Nephron progenitor cell (in vitro differentiated cells): ENCODE data around the gene NDUFS5.
"Not testable (repeated sequence)": the region's sequence is repeated elsewhere in the genome, so short reads cannot be mapped to it uniquely, and the experiment has no call there.

Source experiments
- DNase-seq: peaks from one replicate; pipeline ENCODE4 v3.0.0; 2021
- H3K27ac Mint-ChIP-seq: 2 replicates; pipeline ENCODE4 v1.8.0; 2021; ENCODE audit warnings: mild to moderate bottlenecking, moderate library complexity, mixed read lengths
- H3K27me3 Mint-ChIP-seq: 2 replicates; pipeline ENCODE4 v1.8.0; 2021; ENCODE audit warnings: mild to moderate bottlenecking, low read depth, mixed read lengths; ENCODE audit not compliant: poor library complexity
- H3K36me3 Mint-ChIP-seq: 2 replicates; pipeline ENCODE4 v1.8.0; 2021; ENCODE audit warnings: low read depth, mixed read lengths
- H3K4me1 Mint-ChIP-seq: 2 replicates; pipeline ENCODE4 v1.8.0; 2021; ENCODE audit warnings: mixed read lengths
- H3K4me3 Mint-ChIP-seq: 2 replicates; pipeline ENCODE4 v1.8.0; 2021; ENCODE audit warnings: mild to moderate bottlenecking, moderate library complexity, mixed read lengths
- H3K9me3 Mint-ChIP-seq: 2 replicates; pipeline ENCODE4 v1.8.0; 2021; ENCODE audit warnings: mild to moderate bottlenecking, moderate library complexity, mixed read lengths
- TF ChIP-seq, protein P1 (sequence below): fragments of 200-600 bp; sonication (generic); IDR thresholded peaks from 2 replicates; pipeline ENCODE4 v1.5.0; 2021; ENCODE audit warnings: antibody characterized with exemption

NDUFS5 gene

GRCh38 chr1:39061951-39062350 lies 35.8 kb downstream of the NDUFS5 start:
- Mint-ChIP-seq H3K9me3 (no peaks in the 10 kb centered on the region), H3K27ac (no peak overlapping the region), H3K4me3 (no peak overlapping the region), H3K27me3 (no peaks in the 10 kb centered on the region), H3K36me3 (no peaks in the 10 kb centered on the region), H3K4me1 (peaks cover 7% of the 10 kb centered on the region)
- DNase-seq = no peak
- TF ChIP-seq, protein P1, sequence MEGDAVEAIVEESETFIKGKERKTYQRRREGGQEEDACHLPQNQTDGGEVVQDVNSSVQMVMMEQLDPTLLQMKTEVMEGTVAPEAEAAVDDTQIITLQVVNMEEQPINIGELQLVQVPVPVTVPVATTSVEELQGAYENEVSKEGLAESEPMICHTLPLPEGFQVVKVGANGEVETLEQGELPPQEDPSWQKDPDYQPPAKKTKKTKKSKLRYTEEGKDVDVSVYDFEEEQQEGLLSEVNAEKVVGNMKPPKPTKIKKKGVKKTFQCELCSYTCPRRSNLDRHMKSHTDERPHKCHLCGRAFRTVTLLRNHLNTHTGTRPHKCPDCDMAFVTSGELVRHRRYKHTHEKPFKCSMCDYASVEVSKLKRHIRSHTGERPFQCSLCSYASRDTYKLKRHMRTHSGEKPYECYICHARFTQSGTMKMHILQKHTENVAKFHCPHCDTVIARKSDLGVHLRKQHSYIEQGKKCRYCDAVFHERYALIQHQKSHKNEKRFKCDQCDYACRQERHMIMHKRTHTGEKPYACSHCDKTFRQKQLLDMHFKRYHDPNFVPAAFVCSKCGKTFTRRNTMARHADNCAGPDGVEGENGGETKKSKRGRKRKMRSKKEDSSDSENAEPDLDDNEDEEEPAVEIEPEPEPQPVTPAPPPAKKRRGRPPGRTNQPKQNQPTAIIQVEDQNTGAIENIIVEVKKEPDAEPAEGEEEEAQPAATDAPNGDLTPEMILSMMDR = no peak

- TF ChIP-seq, protein P1 = no peak
- H3K4me1 Mint-ChIP-seq = peaks cover 7% of the 10 kb centered on the region
- no peaks in the 10 kb centered on the region for H3K36me3 Mint-ChIP-seq
- H3K27me3 Mint-ChIP-seq = peaks cover 3% of the 10 kb centered on the region
- H3K27ac Mint-ChIP-seq = no peak overlapping the region
- DNase-seq = no peak
- H3K4me3 Mint-ChIP-seq = no peak overlapping the region
- H3K9me3 Mint-ChIP-seq = peaks cover 3% of the 10 kb centered on the region
These were observed 37.0 kb downstream of the NDUFS5 start for GRCh38 chr1:39063191-39063590.

GRCh38 chr1:39063775-39064174 lies 37.6 kb downstream of the NDUFS5 start:
- Mint-ChIP-seq H3K4me1 (peaks cover 7% of the 10 kb centered on the region), H3K27me3 (peaks cover 3% of the 10 kb centered on the region), H3K36me3 (no peaks in the 10 kb centered on the region), H3K4me3 (no peak overlapping the region), H3K27ac (no peak overlapping the region), H3K9me3 (peaks cover 3% of the 10 kb centered on the region)
- TF ChIP-seq, protein P1 = no peak
- no peak for DNase-seq

DNA sequence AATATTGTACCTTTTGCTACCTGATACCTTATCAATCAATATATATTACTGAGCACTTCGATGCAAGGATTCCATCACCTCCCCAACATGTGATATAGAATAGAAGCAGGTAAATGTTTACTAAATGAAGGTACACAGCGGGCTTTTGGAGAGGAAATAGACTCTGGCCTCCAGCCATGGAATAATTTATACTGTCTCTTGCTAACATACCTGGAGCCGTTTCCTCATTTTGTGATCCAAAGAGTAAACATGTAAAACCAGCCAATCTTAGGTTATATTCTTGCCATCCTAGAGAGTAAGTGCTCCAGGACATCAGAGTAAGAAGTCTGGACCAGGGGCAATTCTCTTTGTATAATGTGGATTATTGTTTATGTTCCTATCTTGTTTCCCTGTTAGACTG lies 39.4 kb downstream of the NDUFS5 start:
- TF ChIP-seq, protein P1 = no peak
- H3K4me3 Mint-ChIP-seq = no peak overlapping the region
- H3K27me3 Mint-ChIP-seq = peaks cover 3% of the 10 kb centered on the region
- H3K9me3 Mint-ChIP-seq = peaks cover 11% of the 10 kb centered on the region
- H3K36me3 Mint-ChIP-seq = no peaks in the 10 kb centered on the region
- H3K27ac Mint-ChIP-seq = no peak overlapping the region
- peaks cover 7% of the 10 kb centered on the region for H3K4me1 Mint-ChIP-seq
- DNase-seq = no peak

DNA sequence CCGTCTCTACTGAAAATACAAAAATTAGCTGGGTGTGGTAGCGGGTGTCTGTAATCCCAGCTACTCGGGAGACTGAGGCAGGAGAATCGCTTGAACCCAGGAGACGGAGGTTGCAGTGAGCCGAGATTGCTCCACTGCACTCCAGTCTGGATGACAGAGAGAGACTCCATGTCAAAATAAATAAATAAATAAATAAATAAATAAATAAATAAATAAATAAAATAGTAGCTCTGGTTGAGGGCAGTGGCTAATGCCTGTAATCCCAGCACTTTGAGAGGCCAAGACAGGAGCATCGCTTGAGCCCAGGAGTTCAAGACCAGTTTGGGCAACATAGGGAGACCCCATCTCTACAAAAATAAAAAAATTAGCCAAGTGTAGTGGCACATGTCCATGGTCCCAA lies 42.1 kb downstream of the NDUFS5 start:
- not testable (repeated sequence) for H3K36me3 Mint-ChIP-seq, DNase-seq, H3K27ac Mint-ChIP-seq, H3K27me3 Mint-ChIP-seq, H3K4me1 Mint-ChIP-seq, H3K4me3 Mint-ChIP-seq
- peaks cover 26% of the 10 kb centered on the region for H3K9me3 Mint-ChIP-seq

GRCh38 chr1:39071557-39071956 lies 45.4 kb downstream of the NDUFS5 start:
- H3K27ac Mint-ChIP-seq, DNase-seq, H3K36me3 Mint-ChIP-seq, H3K4me3 Mint-ChIP-seq, H3K4me1 Mint-ChIP-seq, H3K27me3 Mint-ChIP-seq: not testable (repeated sequence)
- peaks cover 30% of the 10 kb centered on the region for H3K9me3 Mint-ChIP-seq

GRCh38 chr1:39076127-39076798 lies 50.1 kb downstream of the NDUFS5 start:
- Mint-ChIP-seq H3K4me3 (no peak overlapping the region), H3K27ac (no peak overlapping the region), H3K4me1 (peaks cover 14% of the 10 kb centered on the region), H3K36me3 (no peaks in the 10 kb centered on the region), H3K9me3 (peaks cover 17% of the 10 kb centered on the region), H3K27me3 (peaks cover 9% of the 10 kb centered on the region)
- TF ChIP-seq, protein P1 = no peak
- DNase-seq = no peak
